ENCODE measurements around the gene HYLS1.

Gene HYLS1

GRCh38 chr11:125918140-125918840 is 30.8 kb downstream of the HYLS1 start:
- Histone ChIP-seq H3K9me2 (replicated peaks; ENCODE audit: insufficient read depth, low read length) (no peaks in the 10 kb centered on the region), H3K27me3 (replicated peaks; ENCODE audit: insufficient read depth, low read length) (no peaks in the 10 kb centered on the region), H4K20me1 (ENCODE audit: insufficient read depth, low read length) (no peaks in the 10 kb centered on the region), H3K27ac (ENCODE audit: low read length) (no peak overlapping the region), H3K4me1 (ENCODE audit: low read length) (no peaks in the 10 kb centered on the region), H2AFZ (ENCODE audit: low read length) (no peak overlapping the region), H3K4me3 (ENCODE audit: low read length) (no peak overlapping the region), H3K79me2 (ENCODE audit: low read length) (no peaks in the 10 kb centered on the region), H3K9me3 (replicated peaks; ENCODE audit: insufficient read depth, low read length) (no peaks in the 10 kb centered on the region), H3K36me3 (replicated peaks; ENCODE audit: insufficient read depth, low read length) (no peaks in the 10 kb centered on the region), H3F3A (ENCODE audit: insufficient read depth, low read length) (no peaks in the 10 kb centered on the region), H3K4me2 (ENCODE audit: low read depth, low read length) (no peak overlapping the region), H3K9ac (ENCODE audit: low read length) (no peak overlapping the region)
- TF ChIP-seq EZH2 (optimal IDR thresholded peaks at IDR 0.05; ENCODE audit: low read depth, low read length), result no peak
- TF ChIP-seq EZH2phosphoT487 (IDR thresholded peaks at IDR 0.05; ENCODE audit: low read length), result no peak
- TF ChIP-seq, protein P1, sequence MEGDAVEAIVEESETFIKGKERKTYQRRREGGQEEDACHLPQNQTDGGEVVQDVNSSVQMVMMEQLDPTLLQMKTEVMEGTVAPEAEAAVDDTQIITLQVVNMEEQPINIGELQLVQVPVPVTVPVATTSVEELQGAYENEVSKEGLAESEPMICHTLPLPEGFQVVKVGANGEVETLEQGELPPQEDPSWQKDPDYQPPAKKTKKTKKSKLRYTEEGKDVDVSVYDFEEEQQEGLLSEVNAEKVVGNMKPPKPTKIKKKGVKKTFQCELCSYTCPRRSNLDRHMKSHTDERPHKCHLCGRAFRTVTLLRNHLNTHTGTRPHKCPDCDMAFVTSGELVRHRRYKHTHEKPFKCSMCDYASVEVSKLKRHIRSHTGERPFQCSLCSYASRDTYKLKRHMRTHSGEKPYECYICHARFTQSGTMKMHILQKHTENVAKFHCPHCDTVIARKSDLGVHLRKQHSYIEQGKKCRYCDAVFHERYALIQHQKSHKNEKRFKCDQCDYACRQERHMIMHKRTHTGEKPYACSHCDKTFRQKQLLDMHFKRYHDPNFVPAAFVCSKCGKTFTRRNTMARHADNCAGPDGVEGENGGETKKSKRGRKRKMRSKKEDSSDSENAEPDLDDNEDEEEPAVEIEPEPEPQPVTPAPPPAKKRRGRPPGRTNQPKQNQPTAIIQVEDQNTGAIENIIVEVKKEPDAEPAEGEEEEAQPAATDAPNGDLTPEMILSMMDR (IDR thresholded peaks at IDR 0.05; ENCODE audit: low read length), result no peak
- no peak for DNase-seq

GRCh38 chr11:125921042-125921441 is 33.6 kb downstream of the HYLS1 start:
- TF ChIP-seq EZH2phosphoT487 (IDR thresholded peaks at IDR 0.05; ENCODE audit: low read length), result no peak
- TF ChIP-seq, protein P1 (IDR thresholded peaks at IDR 0.05; ENCODE audit: low read length), result no peak
- TF ChIP-seq EZH2 (optimal IDR thresholded peaks at IDR 0.05; ENCODE audit: low read depth, low read length), result no peak
- no peak for DNase-seq
- Histone ChIP-seq H3K4me2 (ENCODE audit: low read depth, low read length) (no peak overlapping the region), H4K20me1 (ENCODE audit: insufficient read depth, low read length) (no peaks in the 10 kb centered on the region), H3K9me2 (replicated peaks; ENCODE audit: insufficient read depth, low read length) (no peaks in the 10 kb centered on the region), H3K9me3 (replicated peaks; ENCODE audit: insufficient read depth, low read length) (no peaks in the 10 kb centered on the region), H3K27ac (ENCODE audit: low read length) (no peak overlapping the region), H2AFZ (ENCODE audit: low read length) (no peak overlapping the region), H3K9ac (ENCODE audit: low read length) (no peak overlapping the region), H3K4me3 (ENCODE audit: low read length) (no peak overlapping the region), H3K4me1 (ENCODE audit: low read length) (no peaks in the 10 kb centered on the region), H3K36me3 (replicated peaks; ENCODE audit: insufficient read depth, low read length) (no peaks in the 10 kb centered on the region), H3K27me3 (replicated peaks; ENCODE audit: insufficient read depth, low read length) (no peaks in the 10 kb centered on the region), H3F3A (ENCODE audit: insufficient read depth, low read length) (no peaks in the 10 kb centered on the region), H3K79me2 (ENCODE audit: low read length) (no peaks in the 10 kb centered on the region)

GRCh38 chr11:125922156-125922555 is 34.7 kb downstream of the HYLS1 start:
- Histone ChIP-seq H3K36me3 (replicated peaks; ENCODE audit: insufficient read depth, low read length) (no peaks in the 10 kb centered on the region), H2AFZ (ENCODE audit: low read length) (no peak overlapping the region), H3K9ac (ENCODE audit: low read length) (no peak overlapping the region), H3K27ac (ENCODE audit: low read length) (no peak overlapping the region), H3K79me2 (ENCODE audit: low read length) (no peaks in the 10 kb centered on the region), H3F3A (ENCODE audit: insufficient read depth, low read length) (no peaks in the 10 kb centered on the region), H3K27me3 (replicated peaks; ENCODE audit: insufficient read depth, low read length) (no peaks in the 10 kb centered on the region), H4K20me1 (ENCODE audit: insufficient read depth, low read length) (no peaks in the 10 kb centered on the region), H3K4me2 (ENCODE audit: low read depth, low read length) (no peak overlapping the region), H3K9me3 (replicated peaks; ENCODE audit: insufficient read depth, low read length) (no peaks in the 10 kb centered on the region), H3K4me3 (ENCODE audit: low read length) (no peak overlapping the region), H3K9me2 (replicated peaks; ENCODE audit: insufficient read depth, low read length) (no peaks in the 10 kb centered on the region), H3K4me1 (ENCODE audit: low read length) (no peaks in the 10 kb centered on the region)
- no peak for DNase-seq
- no peak for TF ChIP-seq EZH2 (optimal IDR thresholded peaks at IDR 0.05; ENCODE audit: low read depth, low read length)
- TF ChIP-seq, protein P1 (IDR thresholded peaks at IDR 0.05; ENCODE audit: low read length), result no peak
- no peak for TF ChIP-seq EZH2phosphoT487 (IDR thresholded peaks at IDR 0.05; ENCODE audit: low read length)

Measured in MM.1S (cell line).